Ecto neural progenitor cell (in vitro differentiated cells): Measurements from ENCODE around the gene CMAS.
"Not testable (repeated sequence)": the region's sequence is repeated elsewhere in the genome, so short reads cannot be mapped to it uniquely, and the experiment has no call there.

Experiments
- DNase-seq: peaks from one replicate; pipeline ENCODE4 v3.0.0-alpha.2; 2018; ENCODE audit warnings: low spot score

CMAS gene

GRCh38 chr12:22047494-22047893 lies 1.5 kb downstream of the CMAS start:
- DNase-seq = no peak

DNA sequence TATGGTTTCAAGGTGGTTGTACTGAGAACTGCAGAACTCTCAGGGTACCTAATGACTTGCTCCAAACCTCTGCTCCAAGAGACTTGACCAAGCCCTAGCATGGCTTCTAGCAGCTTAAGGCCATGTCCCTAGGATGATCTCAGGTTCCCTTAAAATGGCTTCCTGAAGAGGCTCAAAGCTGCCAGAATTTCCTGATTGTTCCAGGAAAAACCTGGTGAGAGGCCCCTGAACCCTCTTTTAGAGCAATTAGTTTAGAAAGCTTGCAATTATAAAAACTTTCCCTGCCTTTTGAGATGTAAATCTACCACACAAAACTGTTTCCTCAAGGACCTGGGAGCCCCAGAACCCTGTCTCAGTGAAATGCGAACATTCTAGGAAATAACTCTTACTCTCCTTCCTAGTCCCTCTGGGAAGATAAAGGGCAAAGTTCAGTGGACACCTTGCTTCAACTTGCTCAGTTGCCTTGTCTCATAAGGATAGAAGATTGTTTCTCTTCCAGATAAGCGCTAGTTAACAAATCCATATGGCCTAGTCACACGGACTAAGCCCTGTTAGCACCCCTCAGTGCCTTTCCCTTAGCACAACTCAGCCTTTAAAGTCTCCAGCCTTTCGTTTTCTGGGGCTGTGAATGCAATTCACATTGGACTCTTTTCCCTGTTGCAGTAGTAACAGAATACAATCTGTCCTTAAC lies 2.5 kb downstream of the CMAS start:
- DNase-seq = no peak

- no peak for DNase-seq
These were observed 4.1 kb downstream of the CMAS start for GRCh38 chr12:22050078-22050477.

DNA sequence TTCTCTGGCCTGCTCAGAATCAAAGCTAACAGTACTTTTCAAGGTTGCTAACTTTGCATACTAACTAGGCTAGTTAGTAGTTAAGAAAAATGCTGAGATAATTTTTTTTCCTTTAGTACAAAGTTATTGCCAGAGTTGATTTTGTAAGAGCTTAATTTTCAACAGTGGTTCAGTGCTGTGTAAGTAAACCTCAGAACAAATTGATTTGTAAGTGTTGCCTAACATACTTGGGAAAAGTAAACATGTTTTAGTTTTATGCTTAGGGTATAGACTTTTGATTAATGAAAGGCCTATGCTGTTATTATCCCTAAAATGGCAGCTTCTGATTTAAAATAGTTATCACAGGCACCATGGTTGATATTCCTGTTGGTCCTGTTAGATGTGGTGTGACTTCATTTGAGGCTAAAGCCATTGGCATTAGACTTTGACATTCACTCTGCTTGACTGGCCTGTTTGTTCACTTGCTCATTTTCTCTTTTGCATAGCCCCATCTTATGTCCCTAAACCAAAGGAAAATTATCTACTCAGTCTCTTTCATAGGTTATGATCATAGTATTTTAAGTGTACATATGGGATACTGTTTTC lies 5.2 kb downstream of the CMAS start:
- no peak for DNase-seq

DNA sequence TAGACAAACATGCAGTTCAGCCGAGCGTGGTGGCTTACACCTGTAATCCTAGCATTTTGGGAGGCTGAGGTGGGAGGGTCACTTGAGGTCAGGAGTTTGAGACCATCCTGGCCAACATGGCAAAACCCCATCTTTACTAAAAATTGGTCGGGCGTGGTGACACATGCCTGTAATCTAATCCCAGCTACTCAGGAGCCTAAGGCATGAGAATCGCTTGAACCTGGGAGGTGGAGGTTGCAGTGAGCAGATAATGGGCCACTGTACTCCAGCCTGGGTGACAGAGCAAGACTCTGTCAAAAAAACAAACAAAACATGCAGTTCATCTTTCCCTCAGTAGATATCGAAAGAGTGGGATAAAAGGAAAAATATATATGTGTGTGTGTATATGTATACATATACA lies 7.0 kb downstream of the CMAS start:
- DNase-seq = not testable (repeated sequence)

DNA sequence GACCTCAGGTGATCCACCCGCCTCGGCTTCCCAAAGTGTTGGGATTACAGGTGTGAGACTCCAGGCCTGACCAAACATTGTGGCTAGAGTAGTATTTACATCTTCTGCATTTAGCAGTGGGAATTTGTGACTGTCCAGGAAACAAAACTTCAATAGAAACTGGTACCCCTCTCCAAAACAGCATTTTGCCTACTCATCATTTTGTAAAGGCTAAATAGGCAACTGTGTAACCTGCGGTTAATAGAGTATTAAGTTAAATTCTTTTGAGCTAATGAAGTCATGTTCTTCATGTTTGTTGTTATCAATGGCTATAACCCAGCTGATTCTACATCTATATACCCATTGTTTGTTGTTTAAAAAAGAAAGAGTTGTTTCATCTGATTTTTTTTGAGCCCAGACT lies 8.1 kb downstream of the CMAS start:
- no peak for DNase-seq

- DNase-seq = no peak
These were observed 10.6 kb downstream of the CMAS start for GRCh38 chr12:22056607-22057006.

- no peak for DNase-seq
These were observed 14.1 kb downstream of the CMAS start for GRCh38 chr12:22059976-22060647.

GRCh38 chr12:22064968-22065367 lies 18.9 kb downstream of the CMAS start:
- DNase-seq = no peak

DNA sequence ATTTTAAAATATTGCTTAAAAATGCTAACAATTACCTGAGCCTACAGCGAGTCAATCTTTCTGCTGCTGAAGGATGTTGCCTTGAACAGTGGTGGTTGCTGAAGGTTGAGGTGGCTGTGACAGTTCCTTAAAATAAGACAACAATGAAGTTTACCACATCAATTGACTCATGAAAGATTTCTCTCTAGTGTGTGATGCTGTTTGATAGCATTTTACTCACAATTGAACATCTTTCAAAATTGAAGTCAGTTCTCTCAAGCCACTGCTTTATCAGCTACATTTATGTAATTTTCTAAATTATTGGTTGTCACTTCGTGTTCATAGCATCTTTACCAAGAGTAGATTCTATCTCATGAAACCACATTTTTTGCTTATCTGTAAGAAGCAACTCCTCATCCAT lies 20.3 kb downstream of the CMAS start:
- DNase-seq = no peak

GRCh38 chr12:22069851-22070250 lies 23.8 kb downstream of the CMAS start:
- no peak for DNase-seq

DNA sequence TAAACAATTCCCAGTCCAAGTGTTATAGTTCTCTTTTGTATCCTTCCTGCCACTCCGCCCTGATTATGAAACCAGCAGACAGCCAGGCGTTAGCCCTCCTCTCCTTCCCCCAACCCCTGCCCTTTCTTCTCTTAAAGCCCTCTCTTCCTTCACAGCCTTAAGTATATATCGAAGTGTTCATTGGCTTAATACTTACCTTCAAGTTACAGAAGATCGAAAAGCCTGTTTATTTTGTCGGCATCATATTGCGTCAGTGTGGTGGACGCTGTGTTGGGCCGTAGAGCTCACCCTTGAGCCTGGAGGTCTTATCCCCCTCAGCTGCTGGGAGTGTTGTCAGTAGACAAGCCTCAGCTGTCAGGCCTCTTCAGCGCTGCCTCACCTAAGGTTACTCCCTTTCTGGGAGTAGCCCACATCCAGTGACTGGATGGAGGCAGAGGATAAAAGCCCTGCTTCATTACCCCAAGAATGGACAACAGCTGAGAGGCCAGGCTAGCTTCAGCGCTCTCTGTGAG lies 36.2 kb downstream of the CMAS start:
- DNase-seq = no peak

DNA sequence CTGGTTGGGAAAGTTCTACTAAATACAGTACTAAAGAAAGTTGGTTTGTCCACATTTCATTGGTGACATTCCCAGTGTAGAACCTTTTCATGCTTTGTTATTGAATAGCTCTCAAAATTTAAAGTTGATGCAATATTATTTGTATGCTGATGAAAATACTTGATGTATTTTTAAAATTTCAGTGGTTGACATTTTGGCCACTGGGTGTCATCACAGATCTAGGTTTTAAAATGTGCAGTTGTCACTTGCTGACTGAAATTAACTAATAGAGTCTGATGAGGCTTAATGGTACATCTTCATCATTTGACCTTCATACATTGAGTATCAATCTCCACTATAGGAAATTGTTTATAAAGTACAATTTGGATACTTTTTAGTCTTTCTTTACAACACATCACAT lies 37.1 kb downstream of the CMAS start:
- DNase-seq = no peak

DNA sequence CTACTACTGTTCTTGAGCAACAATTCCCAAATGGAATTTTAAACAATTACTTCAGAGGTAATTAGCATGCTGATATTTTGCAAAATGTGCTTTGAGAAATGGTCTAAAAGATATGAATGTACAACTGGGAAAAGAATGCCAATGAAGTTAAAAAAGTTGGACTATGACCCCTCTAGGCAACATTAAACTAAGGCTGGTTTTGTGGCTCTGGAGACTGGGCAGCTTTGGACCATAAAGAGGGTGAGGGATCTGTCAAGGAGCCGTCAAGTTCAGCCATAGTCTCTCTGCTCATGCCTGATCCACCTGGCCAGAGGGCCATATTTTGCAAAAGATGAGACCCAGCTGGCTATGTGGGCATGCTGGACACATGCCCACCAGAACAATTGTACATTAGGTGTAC lies 38.8 kb downstream of the CMAS start:
- no peak for DNase-seq

DNA sequence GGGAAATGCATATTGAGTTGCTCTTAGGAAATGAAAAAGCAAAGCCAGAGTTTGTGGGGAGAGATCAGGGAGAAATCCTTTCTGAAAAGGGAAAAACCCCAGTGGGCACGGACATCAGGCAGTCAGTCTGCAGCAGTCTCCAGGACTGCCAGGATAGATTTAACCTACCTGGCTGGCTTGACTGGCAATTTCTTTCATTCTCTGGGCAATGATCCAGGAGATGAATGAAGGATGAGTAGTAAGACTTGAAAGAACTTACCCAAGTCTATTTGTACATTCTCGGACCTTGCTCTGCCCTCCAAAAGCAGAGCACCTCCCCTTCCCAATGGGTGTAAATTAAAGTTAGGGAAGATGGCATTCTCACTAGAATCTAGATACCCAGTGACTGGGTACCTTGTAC lies 42.9 kb downstream of the CMAS start:
- DNase-seq = no peak

DNA sequence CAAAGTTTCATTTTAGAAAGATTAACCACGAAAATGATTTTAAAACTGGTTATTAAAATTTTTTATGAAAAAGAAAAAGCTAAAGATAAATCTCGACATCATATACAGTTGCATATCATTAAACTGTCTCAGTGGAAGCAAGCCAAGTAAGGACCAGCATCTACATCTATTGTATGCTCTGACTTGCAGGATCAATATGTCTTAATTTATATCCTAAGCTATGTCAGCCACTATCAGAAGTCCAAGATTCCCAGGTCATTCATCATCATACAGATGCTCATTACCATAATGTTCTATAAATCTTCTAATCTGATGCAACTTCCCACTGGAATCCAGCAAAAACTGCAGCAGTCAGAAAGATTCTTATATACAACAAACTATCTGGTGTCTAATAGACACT lies 43.5 kb downstream of the CMAS start:
- no peak for DNase-seq

DNA sequence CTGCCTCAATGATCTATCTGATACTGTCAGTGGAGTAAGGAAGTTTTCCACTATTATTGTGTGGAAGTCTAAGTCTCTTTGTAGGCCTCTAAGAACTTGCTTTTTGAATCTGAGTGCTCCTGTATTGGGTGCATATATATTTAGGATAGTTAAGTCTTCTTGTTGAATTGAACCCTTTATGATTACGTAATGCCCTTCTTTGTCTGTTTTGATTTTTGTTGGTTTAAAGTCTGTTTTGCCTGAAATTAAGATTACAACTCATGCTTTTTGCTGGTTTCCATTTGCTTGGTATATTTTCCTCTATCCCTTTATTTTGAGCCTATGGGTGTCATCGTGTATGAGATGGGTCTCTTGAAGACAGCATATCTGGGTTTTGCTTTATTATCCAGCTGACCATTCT lies 53.0 kb downstream of the CMAS start:
- not testable (repeated sequence) for DNase-seq

DNA sequence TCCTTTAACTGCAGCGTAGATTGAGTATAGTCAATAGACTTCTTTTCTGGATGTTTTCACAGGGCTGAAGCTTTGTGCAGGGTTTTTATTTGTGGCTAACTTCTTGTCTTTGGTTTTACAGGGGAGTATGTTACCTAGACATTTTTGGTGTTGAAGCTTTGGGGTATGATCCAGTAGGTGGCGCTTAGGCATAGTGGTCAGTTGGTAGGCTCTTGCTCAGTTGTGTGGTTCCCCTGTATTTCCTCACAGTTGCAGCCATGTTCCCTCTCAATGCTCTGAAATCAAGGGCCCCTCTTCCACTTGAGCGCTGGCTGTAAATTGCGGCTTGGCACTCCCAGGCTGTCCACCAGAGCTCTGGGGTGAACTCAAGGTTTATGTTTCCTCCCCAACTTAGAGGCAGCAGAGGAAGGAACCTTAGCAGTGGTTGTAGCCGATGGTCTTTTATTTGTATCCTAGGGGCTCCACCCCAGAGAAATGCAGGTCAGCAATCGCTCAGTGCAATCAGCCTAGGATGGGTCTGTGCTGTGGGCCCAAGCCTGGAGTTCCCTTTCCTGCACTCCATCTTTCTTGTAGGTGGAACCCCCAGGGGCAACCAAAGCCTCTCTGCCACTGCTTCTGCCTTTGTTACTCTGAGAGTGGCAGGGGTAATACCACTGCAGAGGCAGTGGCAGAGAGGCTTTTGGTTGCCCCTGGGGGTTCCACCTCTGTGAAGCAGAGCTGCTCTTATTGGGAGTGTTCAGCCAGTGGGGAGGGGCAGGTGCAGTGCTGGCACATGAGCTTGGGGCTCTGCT lies 55.1 kb downstream of the CMAS start:
- peak; percentile 60 for DNase-seq

GRCh38 chr12:22101749-22102243 lies 55.8 kb downstream of the CMAS start:
- no peak for DNase-seq

DNA sequence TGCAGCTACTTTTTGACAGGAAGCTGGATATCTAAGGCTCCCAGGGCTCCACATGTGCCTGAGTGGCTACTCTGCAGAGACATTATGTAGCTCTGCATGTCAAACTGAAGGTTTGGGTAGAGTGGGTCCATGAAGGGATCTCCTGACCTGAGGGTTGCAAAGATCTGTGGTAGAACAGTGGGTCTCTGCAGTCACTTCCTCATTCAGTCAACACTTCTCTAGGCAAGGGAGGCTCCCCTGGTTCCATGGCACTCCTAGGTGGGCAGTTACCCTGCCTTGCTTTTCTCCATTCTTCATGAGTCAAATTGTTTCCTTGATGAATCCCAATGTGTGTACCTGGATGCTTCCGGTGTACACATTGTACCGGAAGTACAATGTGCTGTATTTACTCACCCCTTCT lies 57.4 kb downstream of the CMAS start:
- no peak for DNase-seq

DNA sequence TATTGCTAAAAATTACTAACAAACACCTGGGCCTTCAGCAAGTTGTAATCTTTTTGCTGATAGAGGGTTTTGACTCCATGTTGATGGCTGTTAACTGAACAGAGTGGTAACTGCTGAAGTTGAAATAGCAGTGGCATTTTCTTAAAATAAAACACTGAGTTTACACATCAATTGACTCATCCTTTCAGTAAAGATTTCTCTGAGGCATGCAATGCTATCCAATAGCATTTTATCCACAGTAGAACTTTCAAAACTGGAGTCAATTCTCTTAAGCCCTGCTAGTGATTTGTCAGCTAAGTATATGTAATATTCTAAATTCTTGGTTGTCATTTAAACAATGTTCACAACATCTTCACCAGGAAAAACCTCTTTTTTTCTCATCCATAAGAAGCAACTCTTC lies 59.5 kb downstream of the CMAS start:
- DNase-seq = no peak

GRCh38 chr12:22110176-22110575 lies 64.2 kb downstream of the CMAS start:
- no peak for DNase-seq
